GM21528 (cell line): ENCODE results near the gene RIC8A.
A peak's percentile ranks its signal among the peaks of the same experiment; 100 is the strongest.

Source experiments
- ATAC-seq: cut with Tn5 transposase; IDR thresholded peaks from one replicate; pipeline ENCODE4 v1.9.1; 2021; ENCODE audit warnings: mild to moderate bottlenecking, moderate library complexity; ENCODE audit not compliant: unreplicated experiment, low FRiP score

The RIC8A gene

GRCh38 chr11:203945-204586 is 3.4 kb upstream of the RIC8A start:
- ATAC-seq, result no peak

GRCh38 chr11:204587-205109 is 2.9 kb upstream of the RIC8A start:
- no peak for ATAC-seq

- ATAC-seq, result no peak
Measured at GRCh38 chr11:205221-206001, 2.1 kb upstream of the RIC8A start.

GRCh38 chr11:206002-206384 is 1.5 kb upstream of the RIC8A start:
- ATAC-seq, result no peak

GRCh38 chr11:206526-207207 is 841 bp upstream of the RIC8A start:
- no peak for ATAC-seq

GRCh38 chr11:207863-208180 is 314 bp downstream of the RIC8A start:
- ATAC-seq, result no peak

- ATAC-seq, result peak; percentile 45
Measured at GRCh38 chr11:208181-208916, 841 bp downstream of the RIC8A start.

- ATAC-seq, result peak; percentile 2
Measured at GRCh38 chr11:208917-209260, 1.4 kb downstream of the RIC8A start.

GRCh38 chr11:209275-210121 is 2.0 kb downstream of the RIC8A start:
- no peak for ATAC-seq

- no peak for ATAC-seq
Measured at GRCh38 chr11:210122-210802, 2.8 kb downstream of the RIC8A start.

GRCh38 chr11:210803-211180 is 3.3 kb downstream of the RIC8A start:
- ATAC-seq, result no peak

- no peak for ATAC-seq
Measured at GRCh38 chr11:211295-211694, 3.8 kb downstream of the RIC8A start.

GRCh38 chr11:211741-212140 is 4.2 kb downstream of the RIC8A start:
- ATAC-seq, result no peak

- ATAC-seq, result no peak
Measured at GRCh38 chr11:212150-213100, 4.9 kb downstream of the RIC8A start.

- ATAC-seq, result no peak
Measured at GRCh38 chr11:213111-213510, 5.6 kb downstream of the RIC8A start.

GRCh38 chr11:214083-214482 is 6.6 kb downstream of the RIC8A start:
- no peak for ATAC-seq

GRCh38 chr11:215581-216037 is 8.1 kb downstream of the RIC8A start:
- no peak for ATAC-seq
